C4-2B (cell line): ENCODE measurements around the gene TRAPPC3.

Experiments
- H3K27ac ChIP-seq: fragments of 450-650 bp; 2 replicates; pipeline ENCODE4 v1.5.1; 2017
- CTCF ChIP-seq: fragments of 450-650 bp; conservative IDR thresholded peaks from 2 replicates; pipeline ENCODE4 v1.5.1; 2017; ENCODE audit warnings: mild to moderate bottlenecking
- ZFX ChIP-seq: fragments of 450-650 bp; IDR thresholded peaks from 2 replicates; pipeline ENCODE4 v1.6.1; 2017

The TRAPPC3 gene

GRCh38 chr1:36154765-36155407 lies 5.6 kb upstream of the TRAPPC3 start:
- no peak for TF ChIP-seq CTCF
- TF ChIP-seq ZFX: no peak
- peak overlapping the region; percentile 98 for H3K27ac ChIP-seq

GRCh38 chr1:36154335-36154734 lies 5.0 kb upstream of the TRAPPC3 start:
- TF ChIP-seq CTCF (no peak), ZFX (no peak)
- no peak overlapping the region for H3K27ac ChIP-seq

GRCh38 chr1:36153476-36153875 lies 4.2 kb upstream of the TRAPPC3 start:
- H3K27ac ChIP-seq: no peak overlapping the region
- TF ChIP-seq ZFX: no peak
- TF ChIP-seq CTCF: no peak

GRCh38 chr1:36151845-36152203 lies 2.5 kb upstream of the TRAPPC3 start:
- TF ChIP-seq CTCF (no peak), ZFX (no peak)
- H3K27ac ChIP-seq: peak overlapping the region; percentile 87

- H3K27ac ChIP-seq: peak overlapping the region; percentile 87
- TF ChIP-seq CTCF (no peak), ZFX (no peak)
Measured at GRCh38 chr1:36151134-36151844, 2.0 kb upstream of the TRAPPC3 start.

- TF ChIP-seq CTCF (no peak), ZFX (no peak; the same call in 1 of the 2 replicates)
- H3K27ac ChIP-seq: peak overlapping the region; percentile 87
Measured at GRCh38 chr1:36150296-36151133, 1.2 kb upstream of the TRAPPC3 start.

GRCh38 chr1:36149973-36150295 lies 648 bp upstream of the TRAPPC3 start:
- peak overlapping the region; percentile 87 for H3K27ac ChIP-seq

More at GRCh38 chr1:36149973-36150295, 648 bp upstream of the TRAPPC3 start:
- TF ChIP-seq ZFX: no peak
- TF ChIP-seq CTCF: no peak
